Stimulated activated CD8-positive, alpha-beta memory T cell treated with anti-CD3 and anti-CD28 coated beads, Interleukin-7, amount 100 ng/mL, for 1 hour (primary cell): ENCODE data around the gene CRLF3.
"Not testable (repeated sequence)": the region's sequence is repeated elsewhere in the genome, so short reads cannot be mapped to it uniquely, and the experiment has no call there.

Experiments used
- DNase-seq, 2 donors: peaks; one replicate each; pipeline ENCODE4 v3.0.0-alpha.2; 2020; ENCODE audit warnings: low read depth in 2 of 2

CRLF3 gene

GRCh38 chr17:30814236-30814635, 10.3 kb downstream of the CRLF3 start:
- DNase-seq = not testable (repeated sequence)

GRCh38 chr17:30812218-30813177, 12.0 kb downstream of the CRLF3 start:
- no peak for DNase-seq

GRCh38 chr17:30809867-30810266, 14.6 kb downstream of the CRLF3 start:
- DNase-seq = no peak

- DNase-seq = no peak
Observed at GRCh38 chr17:30808785-30809286, 15.7 kb downstream of the CRLF3 start.

- DNase-seq = no peak
Observed at GRCh38 chr17:30807896-30808295, 16.6 kb downstream of the CRLF3 start.

- no peak for DNase-seq
Observed at GRCh38 chr17:30805944-30806456, 18.5 kb downstream of the CRLF3 start.

- no peak for DNase-seq
Observed at GRCh38 chr17:30801671-30802070, 22.8 kb downstream of the CRLF3 start.

- no peak for DNase-seq
Observed at GRCh38 chr17:30796016-30796415, 28.5 kb downstream of the CRLF3 start.

- no peak for DNase-seq
Observed at GRCh38 chr17:30794372-30794771, 30.1 kb downstream of the CRLF3 start.

- DNase-seq = no peak
Observed at GRCh38 chr17:30793282-30793977, 31.1 kb downstream of the CRLF3 start.

- DNase-seq = no peak
Observed at GRCh38 chr17:30790279-30790678, 34.2 kb downstream of the CRLF3 start.

GRCh38 chr17:30788918-30789317, 35.6 kb downstream of the CRLF3 start:
- DNase-seq = no peak

- DNase-seq = no peak
Observed at GRCh38 chr17:30782206-30782605, 42.3 kb downstream of the CRLF3 start.

- no peak for DNase-seq
Observed at GRCh38 chr17:30780343-30780742, 44.1 kb downstream of the CRLF3 start.

- DNase-seq = not testable (repeated sequence)
Observed at GRCh38 chr17:30768771-30769170, 55.7 kb downstream of the CRLF3 start.

- DNase-seq = not testable (repeated sequence)
Observed at GRCh38 chr17:30767641-30768404, 56.7 kb downstream of the CRLF3 start.

- no peak for DNase-seq
Observed at GRCh38 chr17:30761060-30761459, 63.4 kb downstream of the CRLF3 start.

- not testable (repeated sequence) for DNase-seq
Observed at GRCh38 chr17:30753291-30753690, 71.2 kb downstream of the CRLF3 start.

GRCh38 chr17:30750982-30751381, 73.5 kb downstream of the CRLF3 start:
- DNase-seq = not testable (repeated sequence)

- not testable (repeated sequence) for DNase-seq
Observed at GRCh38 chr17:30747621-30748020, 76.9 kb downstream of the CRLF3 start.

GRCh38 chr17:30742669-30743068, 81.8 kb downstream of the CRLF3 start:
- DNase-seq = not testable (repeated sequence)

- not testable (repeated sequence) for DNase-seq
Observed at GRCh38 chr17:30736371-30736770, 88.1 kb downstream of the CRLF3 start.
